Inflammatory macrophage treated with lipopolysaccharide for 1 hour (primary cell): ENCODE data around the gene FAM76A.
"Not testable (repeated sequence)": the region's sequence is repeated elsewhere in the genome, so short reads cannot be mapped to it uniquely, and the experiment has no call there.

ENCODE experiments used
- DNase-seq, 2 donors: peaks; one replicate each; pipeline ENCODE4 v3.0.0-alpha.2; 2020 to 2022

Gene FAM76A

GRCh38 chr1:27726173-27727044, 648 bp downstream of the FAM76A start:
- DNase-seq, result peak; percentile 16 to 32

DNA sequence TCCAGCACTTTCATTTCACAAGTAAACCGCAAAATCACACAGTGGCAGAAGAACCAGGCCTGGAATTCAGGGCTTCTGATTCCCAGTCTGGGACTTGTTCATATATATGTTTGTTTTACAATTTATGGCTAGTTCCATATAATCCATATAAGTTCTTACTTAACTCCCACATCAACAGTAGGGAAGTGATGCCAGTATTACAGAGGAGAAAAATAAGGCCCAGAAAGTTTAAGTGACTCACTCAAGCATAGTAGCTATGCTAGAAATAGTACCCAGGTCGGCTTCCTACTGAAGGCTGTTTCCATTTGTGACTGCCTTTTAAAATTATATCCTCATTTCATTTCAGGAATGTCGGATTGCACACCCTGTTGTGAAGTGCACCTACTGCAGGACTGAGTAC, 1.4 kb downstream of the FAM76A start:
- DNase-seq, result peak; percentile 55 to 63

GRCh38 chr1:27736252-27736651, 10.5 kb downstream of the FAM76A start:
- DNase-seq, result no peak

GRCh38 chr1:27741121-27741520, 15.4 kb downstream of the FAM76A start:
- no peak for DNase-seq

DNA sequence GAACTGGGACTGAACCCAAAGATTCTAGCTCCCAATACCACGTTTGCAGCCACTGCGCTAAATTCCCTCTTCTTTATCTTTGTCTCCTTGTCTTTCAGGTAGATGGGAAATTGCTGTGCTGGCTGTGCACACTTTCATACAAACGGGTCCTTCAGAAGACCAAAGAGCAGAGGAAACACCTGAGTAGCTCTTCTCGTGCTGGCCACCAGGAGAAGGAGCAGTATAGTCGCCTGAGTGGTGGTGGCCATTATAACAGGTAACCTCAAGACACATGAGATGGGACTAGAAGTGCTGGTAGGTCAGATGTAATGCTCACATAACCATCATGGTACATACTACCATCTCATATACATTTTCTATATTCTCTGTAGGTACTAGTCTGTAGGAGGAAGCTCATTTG, 18.8 kb downstream of the FAM76A start:
- DNase-seq, result no peak

DNA sequence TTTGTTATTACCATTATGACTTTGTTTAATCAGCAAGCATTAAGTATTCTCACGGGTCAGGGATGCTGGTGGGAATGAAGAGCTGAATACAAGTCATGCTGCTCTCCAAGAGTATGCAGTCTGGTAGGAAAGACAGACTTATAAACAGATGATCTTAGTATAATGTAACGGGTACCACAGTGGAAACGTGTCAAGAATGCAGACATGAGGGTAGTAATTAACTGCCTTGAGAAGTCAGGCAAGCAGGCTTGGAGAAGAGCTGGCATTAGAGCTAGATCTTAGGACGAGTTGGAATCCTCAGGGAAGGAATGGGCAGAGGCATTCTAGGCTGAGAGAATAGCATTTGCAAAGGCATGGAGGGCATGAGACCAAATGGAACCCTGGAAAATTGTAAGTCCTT, 19.7 kb downstream of the FAM76A start:
- no peak for DNase-seq

DNA sequence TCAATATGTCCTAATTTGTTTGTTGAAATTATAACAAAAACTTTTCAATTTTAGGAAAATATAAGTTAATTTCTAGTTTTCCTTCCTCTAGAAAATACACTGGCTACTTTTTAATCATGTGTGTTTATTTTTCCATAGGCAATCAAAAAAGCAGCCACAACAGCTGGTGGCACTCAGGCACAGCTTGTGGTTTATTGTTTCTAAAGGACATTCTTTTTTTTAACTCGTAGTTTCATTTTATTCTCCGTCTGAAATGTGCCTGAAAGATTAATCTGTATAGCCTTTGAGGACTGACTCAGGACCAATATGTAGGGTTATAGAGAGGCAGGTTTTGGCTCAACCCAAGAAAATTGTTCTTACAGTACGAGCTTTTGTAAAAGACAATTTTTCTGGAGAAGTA, 26.6 kb downstream of the FAM76A start:
- DNase-seq, result no peak

- DNase-seq, result no peak
These were observed 29.5 kb downstream of the FAM76A start for GRCh38 chr1:27755286-27755685.

DNA sequence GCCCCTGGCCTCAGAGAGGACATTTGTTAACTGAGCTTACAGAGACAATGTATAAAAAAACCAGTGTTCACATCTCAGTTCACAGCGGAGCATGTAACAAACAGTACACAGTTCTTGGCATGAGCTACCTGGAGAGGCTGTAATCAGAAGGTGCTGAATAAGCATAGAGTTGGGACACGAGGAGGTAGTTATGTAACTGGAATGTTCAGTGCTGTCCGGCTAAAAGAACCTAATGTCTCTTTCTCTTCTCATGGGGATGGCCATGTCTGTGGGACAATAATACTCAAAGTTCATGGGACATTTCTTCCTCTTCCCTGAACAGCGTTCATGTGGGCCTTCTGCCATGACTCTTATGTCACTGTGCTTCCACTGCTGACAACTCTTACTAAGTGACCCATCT, 30.1 kb downstream of the FAM76A start:
- no peak for DNase-seq

DNA sequence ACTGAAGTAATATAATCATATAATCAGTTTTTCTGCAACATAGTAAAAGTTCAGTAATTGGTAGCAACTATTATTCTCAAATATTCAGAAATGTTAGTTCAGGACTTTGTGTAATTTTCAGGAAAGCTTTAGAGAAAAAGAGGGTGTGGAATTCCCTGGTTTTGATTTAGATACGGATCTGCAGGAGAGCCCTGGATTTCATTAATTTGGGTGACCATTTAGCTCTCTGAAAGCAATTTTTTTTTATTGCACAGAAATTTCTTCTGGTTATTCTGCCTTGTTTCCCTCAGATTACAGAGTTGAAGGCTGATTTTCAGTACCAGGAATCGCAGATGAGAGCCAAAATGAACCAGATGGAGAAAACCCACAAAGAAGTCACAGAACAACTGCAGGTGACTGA, 33.5 kb downstream of the FAM76A start:
- DNase-seq, result no peak

DNA sequence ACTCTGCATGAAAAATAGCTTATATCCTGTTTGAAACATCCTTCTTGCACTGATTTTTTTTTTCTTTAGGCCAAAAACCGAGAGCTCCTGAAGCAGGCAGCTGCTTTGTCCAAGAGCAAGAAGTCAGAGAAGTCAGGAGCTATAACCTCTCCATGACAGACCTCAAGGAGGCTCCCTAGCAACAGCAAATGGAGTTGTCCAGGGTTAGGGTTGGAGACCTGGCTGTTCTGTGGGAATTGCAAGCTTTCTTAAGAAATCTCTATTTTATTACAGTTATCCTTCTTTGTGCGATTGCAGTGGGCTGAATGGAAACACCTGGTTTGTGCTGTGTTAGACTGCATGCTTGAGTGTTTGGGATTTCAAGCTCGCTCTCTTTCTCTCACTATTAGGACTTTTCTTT, 34.7 kb downstream of the FAM76A start:
- no peak for DNase-seq

DNA sequence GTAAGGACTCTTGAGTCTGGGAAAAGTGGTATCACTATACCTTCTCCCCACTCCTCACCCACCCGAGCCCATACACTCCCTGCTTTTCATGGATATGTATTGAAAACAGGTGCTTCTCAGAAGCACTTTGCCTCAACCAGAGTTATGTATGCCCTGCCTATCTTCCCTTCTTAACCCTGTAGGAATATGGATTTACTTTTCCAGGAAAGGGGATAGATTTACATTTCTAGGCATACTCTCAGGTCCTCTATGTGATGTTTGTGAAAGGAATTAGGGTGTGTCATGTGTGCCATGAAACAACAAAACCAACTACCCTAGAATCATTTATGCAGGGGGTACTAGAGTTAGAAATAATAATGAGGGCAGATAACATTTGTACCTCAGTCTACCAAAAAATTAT, 36.3 kb downstream of the FAM76A start:
- no peak for DNase-seq

- no peak for DNase-seq
These were observed 37.6 kb downstream of the FAM76A start for GRCh38 chr1:27763358-27763757.

DNA sequence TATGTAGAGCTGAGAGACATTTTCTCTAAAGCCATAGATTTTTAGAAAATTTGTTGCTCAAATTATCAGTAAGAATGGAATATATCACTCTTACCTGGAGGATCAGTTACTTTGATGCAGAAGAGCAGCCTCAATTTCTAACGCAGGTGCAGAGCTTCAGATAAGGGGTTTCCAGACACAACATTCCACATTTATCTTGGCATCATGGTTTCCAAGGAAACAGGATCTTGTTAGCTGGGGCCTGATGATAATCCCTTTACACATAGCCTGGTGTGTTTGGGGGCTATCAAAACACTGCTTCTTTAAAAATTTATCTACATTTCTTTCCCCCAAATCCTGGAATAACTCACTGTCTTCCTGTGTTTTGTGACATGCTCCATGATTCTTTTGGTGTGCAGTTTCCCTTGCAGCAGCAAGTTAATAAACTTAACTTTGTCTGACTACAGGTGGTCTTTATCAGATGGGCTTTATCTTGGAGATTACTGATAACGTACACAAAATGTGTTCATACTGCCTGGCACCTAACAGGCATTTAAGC, 44.6 kb downstream of the FAM76A start:
- no peak for DNase-seq

GRCh38 chr1:27772036-27772931, 46.5 kb downstream of the FAM76A start:
- DNase-seq, result peak; percentile 10 to 49

DNA sequence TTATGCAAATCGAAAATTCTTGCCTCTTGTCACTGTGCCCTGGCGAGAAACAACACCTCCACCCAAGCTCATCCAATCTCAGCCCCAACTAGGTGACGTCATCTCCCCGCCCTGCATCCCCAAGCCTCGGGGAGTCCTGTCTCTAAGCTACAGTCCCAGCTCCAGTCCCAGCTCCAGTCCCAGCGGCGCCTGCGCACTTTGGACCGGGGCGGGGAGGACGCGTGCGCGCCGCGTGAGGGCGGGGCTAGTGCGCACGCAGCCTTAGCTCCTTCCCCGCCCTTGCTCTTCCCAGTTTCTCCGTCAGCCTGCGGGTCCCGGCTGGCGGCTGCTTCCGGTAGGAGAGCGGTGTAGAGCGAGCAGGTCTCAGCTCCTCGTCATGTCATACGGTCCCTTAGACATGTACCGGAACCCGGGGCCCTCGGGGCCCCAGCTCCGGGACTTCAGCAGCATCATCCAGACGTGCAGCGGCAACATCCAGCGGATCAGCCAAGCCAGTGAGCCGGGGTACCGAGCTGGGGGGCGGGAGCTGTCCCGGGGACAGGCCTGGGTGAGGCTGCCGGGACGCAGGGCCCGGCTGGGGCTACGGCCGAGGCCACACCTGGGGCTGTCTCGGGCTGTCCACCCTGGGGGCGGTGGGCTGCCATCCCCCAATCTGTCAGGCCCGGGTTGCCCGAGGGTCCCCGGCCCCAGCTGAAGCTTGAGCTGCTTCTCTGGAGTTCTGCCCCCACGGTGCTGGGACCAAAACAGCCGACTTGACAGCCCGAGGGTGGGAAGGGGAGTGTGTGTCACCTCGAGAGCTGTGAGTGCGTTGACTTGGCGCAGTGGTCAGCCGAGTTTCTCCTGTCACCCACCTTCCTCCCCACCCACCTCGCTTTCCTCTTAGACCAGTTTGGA, 47.4 kb downstream of the FAM76A start, which contains the start of gene STX12:
Gene STX12, plus strand, starts transcription at position 288 of the 894 bp plus-strand sequence. Its CDS starts 89 bp downstream, at position 377.
- DNase-seq, result peak; percentile 100

GRCh38 chr1:27773826-27774445, 48.2 kb downstream of the FAM76A start:
- peak; percentile 69 to 75 for DNase-seq

DNA sequence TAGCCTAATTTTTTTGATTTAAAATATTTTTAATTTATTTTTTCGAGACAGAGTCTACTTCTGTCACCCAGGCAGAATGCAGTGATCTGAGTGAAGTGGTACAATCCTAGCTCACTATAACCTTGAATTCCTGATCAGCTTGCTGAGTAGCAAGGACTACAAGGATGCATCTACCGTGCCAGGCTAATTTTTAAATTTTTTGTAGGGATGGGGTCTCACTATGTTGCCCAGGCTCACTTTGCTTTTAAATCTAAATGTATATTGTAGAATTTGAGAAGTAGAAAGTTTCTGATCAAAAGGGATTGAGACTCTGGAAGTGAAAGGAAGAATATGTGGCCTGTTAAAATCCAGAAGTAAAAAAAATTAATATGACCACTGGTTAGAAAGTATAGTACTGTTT, 48.9 kb downstream of the FAM76A start:
- no peak for DNase-seq

DNA sequence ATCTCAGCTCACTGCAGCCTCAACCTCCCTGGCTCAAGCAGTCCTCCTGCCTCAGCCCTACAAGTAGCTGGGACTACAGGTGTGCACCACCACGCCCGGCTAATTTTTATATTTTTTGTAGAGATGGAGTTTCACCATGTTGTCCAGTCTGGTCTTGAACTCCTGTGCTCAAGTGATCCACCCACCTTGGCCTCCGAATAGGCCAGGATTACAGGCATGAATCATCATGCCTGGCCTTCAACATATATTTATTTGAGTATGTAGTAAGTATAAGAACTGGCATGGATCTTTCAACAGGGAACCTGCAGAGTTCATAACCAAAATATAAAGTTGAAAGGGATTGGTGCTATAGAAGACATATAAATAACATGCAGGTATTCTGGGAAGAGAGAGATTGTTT, 49.6 kb downstream of the FAM76A start:
- DNase-seq, result not testable (repeated sequence)

DNA sequence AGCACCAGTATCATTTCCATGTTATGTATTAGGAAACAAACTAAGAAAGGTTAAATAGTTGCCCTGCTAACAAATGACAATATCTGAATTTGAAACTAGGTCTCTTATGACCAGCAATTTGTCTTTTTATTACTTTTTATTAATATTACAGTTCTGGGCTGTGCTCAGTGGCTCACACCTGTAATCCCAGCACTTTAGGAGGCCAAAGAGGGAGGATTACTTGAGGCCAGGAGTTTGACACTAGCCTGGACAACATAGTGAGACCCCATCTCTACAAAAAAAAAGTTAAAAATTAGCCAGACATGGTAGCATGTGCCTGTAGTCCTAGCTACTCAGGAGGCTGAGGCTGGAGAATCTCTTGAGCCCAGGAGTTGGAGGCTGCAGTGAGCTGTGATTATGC, 50.5 kb downstream of the FAM76A start:
- not testable (repeated sequence) for DNase-seq

DNA sequence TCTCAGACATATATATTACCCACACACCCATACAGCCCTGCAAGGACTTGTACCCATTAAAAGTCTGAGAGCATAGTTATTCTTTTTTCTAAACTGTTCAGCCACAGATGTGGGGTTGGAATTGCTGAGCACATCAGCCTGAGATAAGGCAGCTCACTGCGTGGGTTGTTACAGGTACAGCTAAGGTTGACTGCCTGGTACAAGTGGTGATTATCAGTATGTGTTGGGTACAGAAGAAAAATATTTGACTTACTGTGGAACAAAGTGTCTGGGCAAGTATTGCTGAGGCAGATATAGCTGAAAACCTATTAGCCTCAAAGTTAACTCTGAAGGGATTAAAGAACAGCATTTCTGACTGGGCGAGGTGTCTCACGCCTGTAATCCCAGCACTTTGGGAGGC, 52.3 kb downstream of the FAM76A start:
- no peak for DNase-seq

GRCh38 chr1:27779122-27779521, 53.4 kb downstream of the FAM76A start:
- DNase-seq, result peak; percentile 13 to 24
